ENCODE data around the gene MB21D2. TPM values are rescaled to one million over a fixed set of nuclear protein-coding genes. Genes with fewer than 3 reads are reported as not detected.
A peak's percentile ranks its signal among the peaks of the same experiment; 100 is the strongest.

MB21D2 gene
- total and polyA plus RNA-seq, 10 donors, result 0.59 to 3.5 (median 2.0) TPM

DNA sequence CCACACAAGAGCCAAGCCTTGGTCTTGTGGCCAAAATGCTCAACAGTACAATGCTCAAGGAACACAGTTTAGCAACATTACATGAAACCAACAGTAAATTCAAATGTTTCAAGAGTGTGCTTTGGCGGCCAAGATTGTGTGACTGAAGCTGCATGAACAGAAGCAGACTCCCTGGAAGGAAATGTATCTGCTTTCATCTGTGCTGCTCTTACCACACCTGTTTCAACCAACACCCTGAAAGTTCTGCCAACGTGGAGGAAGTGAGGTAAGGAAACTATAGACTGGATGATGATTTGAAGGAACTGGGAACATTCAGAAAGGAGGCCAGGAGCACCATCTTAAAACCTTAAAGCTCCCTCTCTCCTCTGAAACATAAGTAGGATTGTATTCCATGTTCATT is 55.7 kb downstream of the MB21D2 start:
- no peak for DNase-seq
- no peak overlapping the region for H3K27ac ChIP-seq
- peaks cover 0 to 3% (median 0%) of the 10 kb centered on the region in 8 donors for H3K9me3 ChIP-seq
- peaks cover 0 to 12% (median 0%) of the 10 kb centered on the region in 6 donors for H3K4me1 ChIP-seq
- H3K4me3 ChIP-seq, result no peak overlapping the region
- peaks cover 0 to 7% (median 0%) of the 10 kb centered on the region in 7 donors for H3K27me3 ChIP-seq (replicated peaks in 1 of 7)
- TF ChIP-seq POLR2AphosphoS5 (IDR thresholded peaks at IDR 0.05), result no peak
- no peak for TF ChIP-seq CTCF (IDR thresholded peaks at IDR 0.05 in 8 of 11, conservative IDR thresholded peaks at IDR 0.05 in 3 of 11)
- TF ChIP-seq POLR2A (IDR thresholded peaks at IDR 0.05), result no peak
- intact Hi-C loops (cut with DNase I; ENCODE audit: low total_unique reads), result no loop called here
- WGBS, 5 donors, result 68 to 78% (median 72%) methylated on average over 2 of the region's 2 CpGs
- no peaks in the 10 kb centered on the region for H3K36me3 ChIP-seq

- TF ChIP-seq POLR2A (IDR thresholded peaks at IDR 0.05) (no peak), CTCF (IDR thresholded peaks at IDR 0.05 in 8 of 11, conservative IDR thresholded peaks at IDR 0.05 in 3 of 11) (no peak), POLR2AphosphoS5 (IDR thresholded peaks at IDR 0.05) (no peak)
- Histone ChIP-seq H3K27ac (no peak overlapping the region), H3K4me3 (no peak overlapping the region), H3K4me1 (peaks cover 0 to 11% (median 0%) of the 10 kb centered on the region in 6 donors), H3K9me3 (peaks cover 0 to 3% (median 0%) of the 10 kb centered on the region in 8 donors), H3K36me3 (no peaks in the 10 kb centered on the region), H3K27me3 (replicated peaks in 1 of 7) (peaks cover 0 to 7% (median 0%) of the 10 kb centered on the region in 7 donors)
- WGBS, 5 donors, result 79 to 88% (median 83%) methylated on average over 2 of the region's 2 CpGs
- DNase-seq, result no peak
- intact Hi-C loops (cut with DNase I; ENCODE audit: low total_unique reads), result no loop called here
Measured at GRCh38 chr3:192860454-192860853, 57.2 kb downstream of the MB21D2 start.

DNA sequence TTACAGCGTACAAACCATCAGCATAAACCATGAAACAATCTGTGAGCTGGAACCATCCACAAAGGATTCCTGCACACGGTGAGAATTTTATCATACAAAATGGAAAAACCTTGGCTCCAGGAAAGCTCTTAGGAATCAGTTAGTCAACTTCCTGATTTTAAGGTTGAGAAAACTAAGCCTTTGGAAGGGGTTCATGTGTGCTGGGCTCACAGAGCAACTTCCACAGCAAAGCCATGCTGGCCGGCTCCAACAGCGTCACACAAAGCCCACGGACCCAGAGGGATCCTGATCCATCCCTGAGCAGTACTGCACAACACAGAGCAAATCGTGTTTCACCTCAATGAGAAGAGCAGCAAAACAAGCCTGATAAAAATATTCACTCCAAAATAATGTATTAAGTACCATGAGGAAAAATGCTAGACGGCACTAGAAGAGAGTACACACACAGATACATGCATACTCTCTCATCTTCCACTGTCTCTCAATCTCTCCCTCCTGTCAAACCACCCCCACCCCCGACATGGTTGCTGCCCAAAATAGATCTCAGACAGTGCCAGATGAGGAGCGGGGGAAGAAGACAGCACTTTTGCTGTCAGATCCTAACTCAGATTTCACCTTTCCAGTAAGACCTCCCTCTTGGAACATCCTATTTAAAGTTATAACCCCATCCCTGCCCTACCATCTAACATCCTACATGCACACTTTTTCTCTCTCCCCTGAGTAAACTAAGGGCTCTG is 58.6 kb downstream of the MB21D2 start:
- TF ChIP-seq POLR2AphosphoS5 (IDR thresholded peaks at IDR 0.05), result peak in 1 of 3 donors; percentile 20
- no peak for TF ChIP-seq POLR2A (IDR thresholded peaks at IDR 0.05)

GRCh38 chr3:192857260-192857661 is 60.4 kb downstream of the MB21D2 start:
- Histone ChIP-seq H3K27ac (no peak overlapping the region), H3K9me3 (peaks cover 0 to 8% (median 0%) of the 10 kb centered on the region in 8 donors), H3K27me3 (replicated peaks in 1 of 7) (peaks cover 0 to 7% (median 0%) of the 10 kb centered on the region in 7 donors), H3K36me3 (no peaks in the 10 kb centered on the region), H3K4me3 (no peak overlapping the region), H3K4me1 (peaks cover 0 to 13% (median 3%) of the 10 kb centered on the region in 6 donors)
- WGBS, 5 donors, result 91 to 97% (median 93%) methylated on average over 7 of the region's 7 CpGs
- intact Hi-C loops (cut with DNase I; ENCODE audit: low total_unique reads), result no loop called here
- TF ChIP-seq CTCF (IDR thresholded peaks at IDR 0.05 in 8 of 11, conservative IDR thresholded peaks at IDR 0.05 in 3 of 11), result no peak
- TF ChIP-seq POLR2AphosphoS5 (IDR thresholded peaks at IDR 0.05), result no peak
- no peak for TF ChIP-seq POLR2A (IDR thresholded peaks at IDR 0.05)
- DNase-seq, result no peak

More for the DNA sequence above, 58.6 kb downstream of the MB21D2 start:
- H3K4me1 ChIP-seq, result peaks cover 0 to 9% (median 0%) of the 10 kb centered on the region in 6 donors
- peak overlapping the region in 1 of 8 donors; percentile 1 for H3K27ac ChIP-seq
- no peak for DNase-seq
- H3K4me3 ChIP-seq, result no peak overlapping the region
- 67 to 77% (median 71%) methylated on average over 9 of the region's 9 CpGs for WGBS, 5 donors
- H3K27me3 ChIP-seq (replicated peaks in 1 of 7), result peaks cover 0 to 7% (median 0%) of the 10 kb centered on the region in 7 donors
- intact Hi-C loops (cut with DNase I; ENCODE audit: low total_unique reads), result no loop called here
- H3K9me3 ChIP-seq, result peaks cover 0 to 11% (median 0%) of the 10 kb centered on the region in 8 donors
- no peaks in the 10 kb centered on the region for H3K36me3 ChIP-seq
